ENCODE measurements around the gene EXOC4.

Gene EXOC4

DNA sequence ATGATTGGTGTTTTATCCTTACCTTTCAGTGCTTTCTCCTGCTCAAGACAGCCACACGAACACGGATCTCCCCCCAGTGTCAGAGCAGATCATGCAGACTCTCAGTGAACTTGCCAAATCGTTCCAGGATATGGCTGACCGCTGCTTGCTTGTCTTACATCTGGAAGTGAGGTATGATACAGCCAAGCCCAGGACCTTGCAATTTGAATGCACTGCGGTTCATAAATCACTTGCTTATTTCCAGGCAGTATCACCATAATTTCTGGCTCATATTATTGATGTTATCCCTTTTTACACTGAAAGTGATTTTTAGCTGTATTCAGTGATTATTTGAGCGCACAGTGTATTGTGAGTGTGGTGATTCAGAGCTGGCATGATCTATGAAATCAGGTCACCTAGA lies 744.6 kb downstream of the EXOC4 start:
- in situ Hi-C loops (cut with MboI; ENCODE audit: low sequenced_read_pairs), result no loop called here

DNA sequence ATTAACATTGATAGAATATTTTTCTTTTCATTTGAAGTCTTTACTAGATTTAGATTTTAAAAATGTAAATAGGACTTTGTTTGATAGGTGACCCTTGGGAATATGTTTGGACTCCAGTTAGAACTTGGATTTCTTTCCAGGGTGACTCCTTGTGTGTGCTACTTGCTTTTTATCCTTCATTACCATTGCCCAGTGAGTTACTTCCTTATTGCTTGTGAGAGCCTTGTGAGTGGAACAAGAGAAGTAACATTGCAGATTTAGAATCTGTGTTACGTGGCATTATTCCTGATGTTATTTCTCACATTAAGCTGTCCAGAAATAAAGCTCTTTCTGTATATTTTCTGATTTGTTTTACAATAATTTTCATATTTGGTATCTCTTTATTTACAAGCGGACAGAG lies 746.3 kb downstream of the EXOC4 start:
- in situ Hi-C loops (cut with MboI; ENCODE audit: low sequenced_read_pairs), result no loop called here

GRCh38 chr7:134004829-134005505 lies 752.1 kb downstream of the EXOC4 start:
- in situ Hi-C loops (cut with MboI; ENCODE audit: low sequenced_read_pairs), result no loop called here

GRCh38 chr7:134009314-134010110 lies 756.6 kb downstream of the EXOC4 start:
- in situ Hi-C loops (cut with MboI; ENCODE audit: low sequenced_read_pairs), result no loop called here

GRCh38 chr7:134013249-134013648 lies 760.4 kb downstream of the EXOC4 start:
- in situ Hi-C loops (cut with MboI; ENCODE audit: low sequenced_read_pairs), result no loop called here

- in situ Hi-C loops (cut with MboI; ENCODE audit: low sequenced_read_pairs), result no loop called here
Observed at GRCh38 chr7:134014935-134015334, 762.1 kb downstream of the EXOC4 start.

DNA sequence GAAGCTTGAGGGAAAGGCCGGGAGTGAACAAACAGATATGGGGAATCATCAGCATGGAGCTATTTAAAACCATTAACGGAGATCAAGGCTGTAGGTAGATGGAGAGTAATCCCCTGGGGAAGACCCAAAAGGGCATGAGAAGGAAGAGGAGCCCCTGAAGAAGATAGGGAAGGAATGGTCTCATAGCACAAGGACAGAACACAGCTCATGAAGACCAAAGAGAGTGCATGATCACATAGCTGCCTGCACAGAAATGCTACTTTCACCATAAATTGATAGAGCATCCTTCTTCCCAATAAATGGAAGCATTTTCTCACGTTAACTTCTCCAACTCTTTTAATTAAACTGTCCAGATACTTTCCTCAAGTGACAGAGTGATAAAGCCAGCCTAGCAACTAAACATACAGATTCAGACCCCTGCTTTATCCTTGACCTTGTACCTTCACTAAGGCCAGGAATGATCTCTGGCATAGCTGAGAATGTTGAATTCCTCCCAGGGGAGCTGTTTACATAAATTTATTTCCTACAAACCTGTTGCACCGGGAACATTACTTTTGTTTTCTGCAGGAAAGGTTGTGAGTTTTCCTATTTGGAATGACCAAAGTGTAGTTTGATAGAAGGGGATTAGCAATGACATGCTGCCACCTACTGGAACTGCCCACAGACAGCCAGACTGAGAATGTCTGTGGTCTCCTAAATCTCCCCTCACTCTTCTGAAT lies 763.5 kb downstream of the EXOC4 start:
- in situ Hi-C loops (cut with MboI; ENCODE audit: low sequenced_read_pairs), result no loop called here

- in situ Hi-C loops (cut with MboI; ENCODE audit: low sequenced_read_pairs), result no loop called here
Observed at GRCh38 chr7:134016942-134017303, 764.0 kb downstream of the EXOC4 start.

DNA sequence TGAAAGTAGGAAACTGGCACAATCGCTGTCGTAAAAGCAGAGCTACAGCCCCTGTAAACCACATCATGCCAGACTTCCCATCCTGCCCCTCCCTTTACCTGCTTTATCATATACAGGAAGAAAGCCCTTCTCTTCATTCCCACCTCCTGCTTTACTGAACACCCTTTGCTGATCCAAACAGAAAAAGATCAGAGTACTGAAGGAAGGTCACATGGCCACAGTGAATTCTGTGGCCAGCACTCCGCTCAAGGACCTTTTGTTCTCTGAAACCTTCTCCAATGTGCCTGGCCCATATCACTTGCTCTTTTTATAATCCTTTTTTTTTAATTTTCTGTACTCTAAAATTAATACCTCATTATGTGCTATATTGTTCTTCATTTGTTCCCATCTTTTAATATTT lies 765.4 kb downstream of the EXOC4 start:
- in situ Hi-C loops (cut with MboI; ENCODE audit: low sequenced_read_pairs), result no loop called here

GRCh38 chr7:134019251-134019650 lies 766.4 kb downstream of the EXOC4 start:
- in situ Hi-C loops (cut with MboI; ENCODE audit: low sequenced_read_pairs), result no loop called here

DNA sequence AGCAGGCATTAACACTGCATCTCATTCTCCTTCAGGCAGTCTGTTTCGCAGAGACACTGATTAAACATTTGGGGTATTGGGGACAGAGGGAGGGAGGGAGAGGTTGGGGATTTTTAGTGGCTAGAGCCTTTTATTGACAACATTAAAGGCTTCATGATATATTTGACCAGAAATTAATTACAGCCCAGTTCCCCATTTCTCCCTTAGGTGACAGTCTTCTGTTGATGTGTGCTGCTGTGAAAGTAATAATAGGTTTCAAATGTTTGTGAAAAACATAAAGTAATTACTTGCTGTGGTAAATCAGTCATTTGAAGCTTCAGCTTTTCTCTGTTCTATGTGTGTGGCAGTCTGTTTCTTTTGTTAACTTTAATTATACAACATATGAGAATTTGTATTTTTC lies 769.0 kb downstream of the EXOC4 start:
- in situ Hi-C loops (cut with MboI; ENCODE audit: low sequenced_read_pairs), result no loop called here

DNA sequence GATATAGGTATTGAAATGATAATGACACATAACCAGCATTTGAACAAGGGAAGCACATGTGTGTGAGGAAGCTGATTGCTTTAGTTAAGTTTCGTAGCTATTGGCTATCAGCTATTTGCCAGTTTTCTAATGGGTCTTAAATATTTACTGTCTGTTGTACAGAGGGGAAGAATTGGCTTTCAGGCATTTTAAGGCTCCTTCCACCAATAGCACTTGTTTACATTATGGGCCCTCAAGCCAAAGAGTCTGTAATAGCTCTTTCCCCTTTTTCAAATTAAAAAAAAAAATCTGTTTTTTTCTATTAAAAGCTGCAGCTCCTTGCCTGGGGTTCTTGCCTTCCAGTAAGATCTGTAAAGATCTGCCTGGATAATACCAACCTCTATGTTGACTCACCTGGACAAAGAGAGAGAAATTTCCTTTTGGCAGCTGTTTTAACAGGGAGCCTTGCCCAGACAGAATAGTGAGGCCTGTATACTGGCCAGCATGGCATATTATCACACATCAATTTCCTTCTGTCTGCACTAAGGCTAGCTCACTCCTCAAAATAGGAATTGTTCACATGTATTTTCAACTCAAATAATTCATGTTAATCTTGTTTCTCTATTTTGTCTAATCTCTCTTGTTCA lies 769.5 kb downstream of the EXOC4 start:
- in situ Hi-C loops (cut with MboI; ENCODE audit: low sequenced_read_pairs), result no loop called here

DNA sequence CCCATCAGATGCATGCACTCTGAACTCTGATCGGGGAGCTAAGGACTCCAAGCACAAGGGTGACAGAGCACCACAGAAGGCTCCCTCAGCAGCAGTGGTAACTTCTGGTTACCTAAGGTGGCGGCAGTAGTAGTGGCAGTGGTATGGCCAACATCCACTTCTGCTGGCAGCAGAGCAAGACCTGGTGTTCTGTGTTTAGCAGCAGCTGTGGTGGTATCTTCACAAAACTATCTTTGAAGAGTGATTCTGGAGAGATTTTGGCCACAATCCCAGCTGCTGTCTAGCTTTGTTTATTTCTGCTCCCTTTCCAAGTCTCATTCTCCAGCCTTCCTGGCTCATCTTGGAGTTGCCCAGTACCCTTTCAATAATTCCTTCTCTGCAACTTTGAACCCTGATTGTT lies 771.9 kb downstream of the EXOC4 start:
- in situ Hi-C loops (cut with MboI; ENCODE audit: low sequenced_read_pairs), result no loop called here

GRCh38 chr7:134028853-134029252 lies 776.0 kb downstream of the EXOC4 start:
- in situ Hi-C loops (cut with MboI; ENCODE audit: low sequenced_read_pairs), result no loop called here

- in situ Hi-C loops (cut with MboI; ENCODE audit: low sequenced_read_pairs), result no loop called here
Observed at GRCh38 chr7:134029743-134030142, 776.9 kb downstream of the EXOC4 start.

GRCh38 chr7:134030460-134030865 lies 777.6 kb downstream of the EXOC4 start:
- in situ Hi-C loops (cut with MboI; ENCODE audit: low sequenced_read_pairs), result no loop called here

DNA sequence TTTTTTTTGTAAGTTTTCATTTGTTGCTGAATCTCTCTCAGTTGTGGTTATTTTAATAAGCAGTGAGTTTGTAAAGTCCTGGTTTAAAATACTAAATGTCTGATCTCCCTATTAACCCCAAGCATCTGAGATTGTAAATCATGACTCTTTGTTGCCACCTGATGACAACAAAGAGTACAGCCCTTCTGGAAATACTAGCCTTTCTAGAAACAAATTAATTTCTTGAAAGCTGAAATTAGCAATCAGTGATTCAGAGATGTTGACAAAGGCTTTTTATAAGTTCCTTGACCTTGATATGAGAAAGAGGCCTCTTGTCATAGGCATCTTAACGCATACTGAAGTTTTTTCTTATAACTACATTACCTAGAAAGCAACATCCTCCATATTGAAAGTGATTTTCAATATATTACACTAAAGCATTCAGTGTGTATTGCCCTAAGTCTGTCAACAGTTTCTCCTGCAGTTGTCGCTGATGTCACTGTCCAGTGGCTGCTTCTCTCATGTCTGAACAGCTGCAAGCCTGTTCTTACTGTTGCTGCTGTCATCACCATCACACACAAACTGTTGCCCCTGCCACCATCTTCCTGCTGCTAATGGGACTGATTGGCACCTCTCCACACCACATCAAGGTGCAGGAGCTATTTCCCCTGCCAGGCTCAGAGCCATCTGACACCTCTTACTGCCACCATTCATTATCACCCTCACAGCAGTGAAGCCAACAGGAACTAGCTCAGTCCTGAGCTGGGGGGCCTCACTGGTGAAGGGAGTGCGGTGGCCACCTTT lies 779.1 kb downstream of the EXOC4 start:
- in situ Hi-C loops (cut with MboI; ENCODE audit: low sequenced_read_pairs), result no loop called here

- in situ Hi-C loops (cut with MboI; ENCODE audit: low sequenced_read_pairs), result no loop called here
Observed at GRCh38 chr7:134034652-134035051, 781.8 kb downstream of the EXOC4 start.

- in situ Hi-C loops (cut with MboI; ENCODE audit: low sequenced_read_pairs), result no loop called here
Observed at GRCh38 chr7:134037991-134038390, 785.1 kb downstream of the EXOC4 start.

- in situ Hi-C loops (cut with MboI; ENCODE audit: low sequenced_read_pairs), result no loop called here
Observed at GRCh38 chr7:134040988-134041387, 788.1 kb downstream of the EXOC4 start.

DNA sequence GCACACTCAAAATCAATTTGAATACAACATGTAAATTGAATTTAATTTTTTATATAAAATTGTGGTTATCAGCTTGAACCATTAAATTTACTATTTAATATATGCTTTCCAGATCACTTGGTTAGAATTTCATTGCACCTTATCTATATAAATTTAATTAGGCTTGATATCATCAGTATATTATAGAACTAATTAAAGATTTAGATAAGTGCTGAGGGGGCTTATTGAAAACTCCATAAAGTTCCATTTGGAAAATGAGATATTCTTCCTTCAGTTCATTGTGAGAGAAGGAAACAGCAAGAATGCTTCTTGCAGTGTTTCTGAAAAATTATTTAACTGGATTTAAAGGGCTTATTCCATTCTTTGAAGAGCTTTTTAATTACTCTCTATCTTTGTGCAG lies 788.6 kb downstream of the EXOC4 start:
- in situ Hi-C loops (cut with MboI; ENCODE audit: low sequenced_read_pairs), result no loop called here
